ENCODE measurements around the gene SLC17A3.

SLC17A3 gene

DNA sequence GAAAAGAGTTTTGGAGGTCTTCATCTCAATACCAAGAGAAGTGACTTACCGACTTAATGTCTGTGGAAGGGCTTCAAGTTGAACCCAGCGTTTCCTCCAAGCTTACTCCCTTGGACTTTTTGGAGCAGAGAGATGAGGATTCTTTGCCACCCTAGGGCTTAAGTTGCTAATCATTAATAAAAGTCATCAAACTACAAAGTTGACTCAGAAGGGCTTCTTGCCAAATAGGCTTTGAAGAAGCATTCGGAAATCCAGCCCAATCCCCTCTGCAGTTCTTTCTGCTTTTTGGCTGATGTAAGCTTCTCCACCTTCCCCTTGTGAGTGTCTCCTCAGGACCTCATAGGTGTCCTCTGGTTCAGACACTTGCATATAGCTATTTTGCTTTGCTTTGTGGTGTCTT, at the start of gene SLC17A3:
TSS of gene SLC17A3 (minus strand) at position 126 of the 400 bp plus-strand sequence. CDS start 5,856 bp downstream, outside the sequence.
- no peak for DNase-seq

GRCh38 chr6:25922301-25922700, 48.3 kb upstream of the SLC17A3 start:
- DNase-seq, result no peak

DNA sequence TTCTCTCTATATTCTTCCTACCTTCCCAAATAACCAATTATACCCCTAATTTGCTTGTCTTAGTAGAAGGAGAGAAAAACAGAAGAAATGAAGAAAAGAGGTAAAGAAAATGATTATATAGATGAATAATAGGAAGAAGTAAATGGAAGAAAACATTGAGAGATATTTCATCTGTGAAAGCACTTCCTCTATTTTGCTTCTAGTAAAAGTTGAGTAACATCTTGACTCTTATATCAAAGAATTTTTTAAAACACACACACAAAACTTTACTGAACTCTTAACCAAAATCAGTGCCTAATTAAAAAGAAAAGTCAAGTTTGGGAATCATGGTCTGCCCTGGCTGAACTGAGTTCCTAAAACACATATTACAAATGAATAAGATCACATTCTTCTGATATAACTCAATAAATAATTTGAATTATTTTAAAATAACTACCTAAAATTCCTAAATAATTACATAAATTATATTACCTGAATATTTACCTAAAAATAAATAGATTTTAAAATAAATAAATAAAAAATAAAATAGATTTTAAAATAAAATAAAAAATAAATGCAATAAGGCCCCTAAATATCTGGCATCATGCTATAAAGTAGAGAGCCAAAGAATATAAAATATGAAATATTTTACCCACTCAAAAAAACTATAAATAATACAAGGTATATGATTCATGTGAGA, 47.6 kb upstream of the SLC17A3 start:
- no peak for DNase-seq

GRCh38 chr6:25919657-25920056, 45.6 kb upstream of the SLC17A3 start:
- DNase-seq, result no peak

DNA sequence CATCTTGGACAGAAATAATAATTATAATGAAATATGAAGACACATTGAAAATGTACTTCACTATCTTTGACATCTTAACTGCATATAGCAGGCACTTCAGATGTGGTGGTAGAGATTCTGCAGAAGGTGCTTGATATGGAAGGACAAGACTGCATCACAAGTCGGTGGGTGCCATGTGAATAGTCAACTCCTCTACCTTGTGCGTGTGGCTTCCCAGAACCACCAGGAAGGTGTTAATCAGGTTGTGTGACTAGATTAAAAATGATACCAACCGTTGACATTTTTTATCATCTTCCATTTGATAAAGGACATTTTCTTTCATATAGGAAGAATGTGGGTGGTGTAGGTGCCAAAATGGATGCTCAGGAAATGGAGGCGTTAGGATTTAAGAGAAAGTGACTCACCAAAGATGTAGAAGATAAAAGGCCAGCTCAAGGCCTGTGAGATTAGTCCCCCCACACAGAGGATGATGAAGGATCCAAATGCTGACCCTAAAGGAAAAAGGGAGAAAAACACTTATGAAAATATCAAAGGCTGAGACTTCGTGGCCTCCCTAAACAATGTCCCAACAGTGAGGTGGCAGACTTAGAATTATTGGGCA, 44.1 kb upstream of the SLC17A3 start:
- DNase-seq, result no peak

- DNase-seq, result no peak
Measured at GRCh38 chr6:25916789-25917490, 42.9 kb upstream of the SLC17A3 start.

- DNase-seq, result no peak
Measured at GRCh38 chr6:25916330-25916729, 42.3 kb upstream of the SLC17A3 start.

DNA sequence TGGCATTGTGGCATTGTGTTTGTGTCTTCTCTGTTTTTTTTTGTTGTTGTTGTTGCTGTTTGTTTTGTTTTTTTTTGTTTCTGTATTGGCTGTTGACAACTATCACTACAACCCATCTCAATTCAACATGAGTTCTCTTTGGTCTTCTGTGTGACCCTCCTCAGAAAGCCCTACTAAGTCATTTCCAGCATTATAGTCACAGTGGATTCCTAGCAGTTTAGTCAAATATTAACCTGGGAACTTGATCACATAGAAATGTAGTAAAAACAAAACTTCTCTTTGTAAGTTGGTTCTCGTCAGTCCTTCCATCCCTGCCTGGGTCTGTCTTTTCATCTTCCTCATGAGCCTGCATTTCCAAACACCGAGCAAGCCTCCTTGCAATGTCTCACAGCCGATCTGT, 39.7 kb upstream of the SLC17A3 start:
- DNase-seq, result no peak

DNA sequence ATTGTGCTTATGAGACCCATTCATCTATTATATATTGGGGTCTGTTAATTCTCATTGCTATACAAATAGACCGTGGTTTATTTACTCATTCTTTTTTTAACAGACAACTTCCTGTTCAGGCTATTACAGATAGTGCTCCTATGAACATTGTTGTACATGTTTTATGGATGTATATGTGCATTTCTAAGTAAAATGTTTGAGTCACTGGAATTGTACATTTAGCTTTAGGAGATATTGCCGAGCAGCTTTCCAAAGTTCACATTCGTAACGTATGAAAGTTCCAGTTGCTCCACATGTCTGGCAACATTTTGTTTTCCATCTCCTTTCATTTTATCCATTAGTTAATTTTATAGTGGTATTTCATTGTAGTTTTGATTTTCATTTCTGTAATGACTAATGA, 37.3 kb upstream of the SLC17A3 start:
- DNase-seq, result no peak

- DNase-seq, result no peak
Measured at GRCh38 chr6:25907475-25908014, 33.5 kb upstream of the SLC17A3 start.

DNA sequence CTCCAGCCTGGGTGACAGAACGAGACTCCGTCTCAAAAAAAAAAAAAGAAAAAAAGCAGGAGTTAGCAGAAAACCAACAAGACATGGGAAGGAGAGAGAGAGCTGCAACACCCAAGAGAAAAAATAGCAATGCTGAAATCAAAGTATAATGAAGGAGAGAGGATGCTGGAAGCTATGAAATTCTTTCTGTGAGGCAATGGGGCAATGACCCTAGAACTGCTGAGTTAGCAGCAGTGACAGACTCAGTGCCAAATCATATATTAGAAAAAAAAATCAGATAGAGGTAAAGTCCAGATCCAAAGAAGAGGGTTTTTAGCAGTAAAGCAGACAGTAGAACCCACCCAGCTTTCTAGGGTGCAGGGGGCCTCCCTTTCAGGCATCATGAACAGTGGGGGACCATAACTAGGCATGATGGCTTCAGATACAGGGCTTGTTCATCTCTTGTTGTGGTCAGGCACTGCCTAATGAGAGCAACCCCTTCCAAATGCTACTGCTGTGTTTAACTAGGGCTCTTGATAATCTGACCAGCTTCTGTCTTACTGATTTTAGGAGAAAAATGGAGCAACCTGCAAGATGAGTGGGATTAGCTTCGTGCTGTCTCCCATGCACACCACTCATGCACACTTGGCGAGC, 29.5 kb upstream of the SLC17A3 start:
- no peak for DNase-seq

- no peak for DNase-seq
Measured at GRCh38 chr6:25902071-25902470, 28.0 kb upstream of the SLC17A3 start.

DNA sequence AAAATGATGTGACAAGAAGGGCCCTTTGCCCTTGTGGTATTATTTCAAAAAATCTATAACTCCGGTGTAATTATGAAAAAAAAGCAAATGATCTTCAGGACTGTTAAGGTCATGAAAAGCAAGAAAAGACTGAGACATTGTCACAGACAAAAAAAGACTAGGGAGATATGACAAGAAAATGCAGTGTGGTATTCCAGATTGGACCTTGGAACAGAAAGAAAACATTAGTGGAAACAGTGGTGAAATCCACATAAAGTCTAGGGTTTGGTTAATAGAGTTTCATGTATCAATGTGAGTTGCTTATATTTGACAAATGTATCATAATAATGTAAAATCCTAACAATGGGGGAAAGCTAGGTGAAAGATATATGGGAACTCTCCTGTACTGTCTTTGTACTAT, 26.8 kb upstream of the SLC17A3 start:
- no peak for DNase-seq

DNA sequence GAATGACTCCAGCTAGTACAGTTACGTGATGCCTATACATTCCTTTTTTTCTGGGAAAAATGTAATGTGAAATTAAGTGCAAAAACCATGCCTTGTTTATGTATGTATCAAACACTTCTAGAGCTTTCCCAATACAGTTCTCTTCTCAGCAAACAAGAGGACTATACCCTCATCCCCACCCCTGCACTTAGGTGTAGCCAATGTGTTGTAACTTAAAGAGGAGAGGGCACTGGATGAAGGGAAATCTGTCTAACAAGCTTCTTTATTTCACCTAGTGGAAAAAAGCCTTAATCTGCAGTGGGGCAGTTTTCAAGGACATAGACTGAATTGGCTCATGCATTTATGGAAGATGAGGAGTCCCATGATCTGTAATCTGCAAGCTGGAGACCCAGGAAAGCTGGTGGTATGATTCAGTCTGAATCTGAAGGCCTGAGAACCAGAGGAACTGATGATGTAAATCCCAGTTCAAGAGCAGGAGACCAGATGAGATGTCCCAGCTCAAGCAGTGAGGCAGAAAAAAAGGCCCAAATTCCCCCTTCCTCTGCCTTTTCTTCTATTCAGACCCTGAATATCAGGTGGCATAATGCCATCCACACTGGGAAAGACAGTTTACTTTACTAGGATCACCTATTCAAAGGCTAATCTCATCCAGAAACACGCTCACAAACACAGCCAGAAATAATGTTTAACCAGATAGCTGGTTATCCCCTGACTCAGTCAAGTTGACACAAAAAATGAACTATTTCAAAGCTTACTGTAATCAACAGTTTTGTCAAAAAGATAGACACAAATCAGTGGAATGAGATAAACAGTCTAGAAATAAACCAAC, 25.8 kb upstream of the SLC17A3 start:
- no peak for DNase-seq

- DNase-seq, result no peak
Measured at GRCh38 chr6:25899123-25899522, 25.1 kb upstream of the SLC17A3 start.

- no peak for DNase-seq
Measured at GRCh38 chr6:25898289-25898977, 24.4 kb upstream of the SLC17A3 start.

GRCh38 chr6:25896252-25896651, 22.2 kb upstream of the SLC17A3 start:
- no peak for DNase-seq

DNA sequence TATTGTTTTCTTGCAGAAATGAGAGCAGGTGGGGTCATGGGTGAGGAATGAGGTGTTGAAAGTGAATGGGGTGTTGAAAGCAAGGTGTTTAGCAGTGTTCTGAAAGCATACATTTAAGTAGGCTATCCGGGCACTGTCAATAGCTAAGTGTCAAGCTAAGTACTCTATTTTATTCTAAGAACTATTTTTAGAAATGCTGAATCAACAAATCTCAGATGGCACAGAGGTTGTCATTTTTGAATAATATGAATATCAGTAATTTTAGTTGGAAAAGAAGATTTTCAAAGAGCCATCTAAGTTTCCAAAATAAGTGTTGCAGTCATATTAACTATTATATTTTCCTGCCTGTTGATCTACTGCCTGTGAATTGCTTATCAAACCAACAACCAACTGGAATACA, 21.7 kb upstream of the SLC17A3 start:
- no peak for DNase-seq

DNA sequence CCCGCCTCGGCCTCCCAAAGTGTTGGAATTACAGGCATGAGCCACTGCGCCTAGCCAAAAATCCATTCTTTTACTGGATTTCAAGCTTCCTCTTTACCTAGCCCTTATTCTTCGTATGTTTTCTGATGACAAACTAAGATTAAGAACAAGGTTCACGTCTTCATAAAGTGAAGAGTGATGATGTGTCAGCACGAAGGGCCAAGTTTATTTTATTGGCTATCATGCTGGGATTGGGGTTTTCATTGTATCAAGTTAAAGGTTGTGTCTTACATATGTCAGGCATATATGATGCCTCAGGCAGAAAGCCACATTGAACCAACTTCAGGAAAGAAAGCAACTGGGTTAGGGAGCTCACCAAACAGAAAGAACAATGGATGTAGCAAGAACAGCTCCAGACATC, 19.7 kb upstream of the SLC17A3 start:
- no peak for DNase-seq

GRCh38 chr6:25892877-25893276, 18.8 kb upstream of the SLC17A3 start:
- no peak for DNase-seq

- DNase-seq, result peak; percentile 59
Measured at GRCh38 chr6:25889877-25890853, 16.1 kb upstream of the SLC17A3 start.

Data from islet precursor cell (in vitro differentiated cells).